HG03045 (cell line): Measurements from ENCODE around the gene SUV39H1.
A peak's percentile ranks its signal among the peaks of the same experiment; 100 is the strongest.

ENCODE experiments used
- ATAC-seq: cut with Tn5 transposase; IDR thresholded peaks from one replicate; pipeline ENCODE4 v1.9.1; 2021; ENCODE audit warnings: mild to moderate bottlenecking, moderate library complexity; ENCODE audit not compliant: unreplicated experiment

The SUV39H1 gene

DNA sequence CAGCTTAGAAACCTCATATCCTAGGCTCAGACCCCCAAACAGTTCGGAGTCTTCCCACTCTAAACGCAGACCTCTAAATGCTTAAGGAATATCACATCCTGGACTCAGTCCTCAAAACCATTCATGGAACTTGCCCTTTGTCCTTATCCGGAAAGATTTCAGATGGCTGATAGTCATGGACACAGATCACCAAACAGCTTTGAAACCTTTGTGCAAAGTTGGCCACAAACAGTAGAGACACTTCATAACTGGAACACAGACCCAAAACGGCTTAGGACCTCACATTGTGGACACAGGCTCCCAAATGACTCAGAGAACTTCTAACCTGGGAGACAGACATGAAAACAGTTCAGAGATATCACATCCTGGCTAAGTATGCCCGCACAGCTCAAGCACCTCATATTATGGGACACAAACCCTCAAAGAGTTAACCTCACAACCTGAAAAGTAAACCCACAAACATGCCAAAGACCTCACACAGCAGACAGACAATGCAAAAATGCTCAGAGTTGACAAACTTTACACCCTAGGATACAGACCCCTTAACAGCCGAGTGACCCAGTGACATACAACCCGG, 15.5 kb downstream of the SUV39H1 start:
- ATAC-seq: no peak

DNA sequence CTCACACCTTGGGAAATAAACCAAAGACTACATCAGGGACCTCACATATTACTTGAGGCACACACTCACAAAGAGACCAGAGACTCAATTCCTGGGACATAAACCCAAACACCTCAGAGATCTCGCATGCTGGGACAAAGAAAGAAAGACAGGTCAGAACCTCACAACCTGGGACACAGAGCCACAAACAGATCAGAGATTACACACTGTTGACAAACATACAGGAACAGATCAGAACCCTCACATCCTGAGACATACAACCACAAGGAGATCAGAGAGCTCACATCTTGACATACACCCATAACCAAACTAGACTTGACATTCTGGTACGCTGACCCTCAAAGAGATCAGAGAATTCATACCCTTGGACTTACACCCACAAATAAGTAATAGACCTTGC, 17.3 kb downstream of the SUV39H1 start:
- ATAC-seq: no peak

DNA sequence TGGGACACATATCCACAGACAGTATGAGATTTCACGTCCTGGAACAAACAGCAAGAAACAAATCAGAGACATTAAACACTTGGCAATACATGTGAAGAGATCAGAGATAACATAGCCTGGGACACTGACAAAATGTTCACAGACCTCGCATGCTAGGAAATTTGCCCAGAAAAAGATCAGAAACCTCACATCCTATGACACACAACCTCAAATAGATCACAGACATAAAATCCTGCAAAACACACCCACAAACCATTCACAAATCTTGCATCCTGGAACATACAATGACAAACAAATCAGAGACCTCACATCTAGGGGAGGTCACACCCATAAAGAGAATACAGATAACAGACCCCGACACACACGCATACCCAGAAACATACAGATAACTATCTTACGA, 18.0 kb downstream of the SUV39H1 start:
- no peak for ATAC-seq

DNA sequence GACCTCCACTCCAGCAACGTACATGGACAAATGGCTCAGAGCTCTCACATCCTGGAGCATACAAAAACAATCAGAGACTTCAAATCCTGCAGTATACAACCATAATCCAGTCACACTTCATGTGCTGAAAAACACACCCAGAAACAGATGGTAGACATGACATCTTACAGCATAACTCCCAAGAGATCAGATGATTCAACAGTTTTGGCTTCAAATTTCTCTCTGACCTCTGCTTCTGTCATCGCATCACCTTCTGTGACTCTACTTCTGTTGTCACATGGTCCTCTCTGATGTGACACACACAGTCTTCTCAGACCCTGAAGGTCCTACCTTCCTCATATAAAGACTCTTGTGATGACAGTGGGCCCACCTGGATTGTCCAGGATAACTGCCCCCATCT, 18.5 kb downstream of the SUV39H1 start:
- ATAC-seq: no peak

DNA sequence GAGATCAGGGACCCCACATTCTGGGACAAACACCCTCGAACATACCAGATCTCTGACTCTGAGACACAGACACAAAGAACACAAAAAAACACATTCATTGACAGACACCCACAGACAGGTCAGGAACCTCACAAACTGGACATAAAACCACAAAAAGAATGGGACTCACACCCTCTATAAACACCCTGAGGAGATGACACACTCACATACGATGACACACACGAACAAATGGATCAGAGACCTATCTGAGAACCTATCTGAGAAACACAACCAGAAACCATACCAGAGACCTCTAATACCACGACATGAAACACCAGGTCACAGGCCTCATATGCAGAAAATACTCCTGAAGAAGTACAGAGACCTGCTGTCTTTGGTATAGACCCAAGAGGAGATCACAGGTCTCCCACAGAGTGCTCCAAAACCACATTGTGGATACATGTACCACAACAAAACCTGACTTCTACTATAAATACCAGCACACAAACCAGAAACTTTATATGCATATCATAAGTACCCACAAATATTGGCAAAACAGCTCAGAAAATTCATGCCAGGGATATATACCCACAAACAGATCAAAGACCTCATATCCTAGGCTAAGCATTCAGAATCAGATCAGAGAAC, 19.5 kb downstream of the SUV39H1 start:
- no peak for ATAC-seq

DNA sequence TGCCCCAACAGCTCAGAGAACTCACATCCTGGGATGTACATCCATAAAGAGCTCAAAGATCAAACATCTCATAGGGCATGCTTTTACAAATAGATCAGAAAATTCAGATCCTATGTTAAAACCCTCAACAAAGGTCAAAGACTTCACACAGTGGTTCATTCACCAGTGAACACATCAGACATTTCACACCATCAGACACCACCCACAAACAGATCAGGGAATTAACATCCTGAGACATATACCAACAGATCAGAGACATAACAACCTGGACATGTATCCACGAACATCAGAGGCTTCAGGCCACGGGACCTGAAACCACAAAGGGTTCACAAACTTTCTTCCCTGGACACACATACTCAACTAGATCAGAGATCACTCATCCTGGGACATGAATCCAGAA, 23.4 kb downstream of the SUV39H1 start:
- ATAC-seq: no peak

DNA sequence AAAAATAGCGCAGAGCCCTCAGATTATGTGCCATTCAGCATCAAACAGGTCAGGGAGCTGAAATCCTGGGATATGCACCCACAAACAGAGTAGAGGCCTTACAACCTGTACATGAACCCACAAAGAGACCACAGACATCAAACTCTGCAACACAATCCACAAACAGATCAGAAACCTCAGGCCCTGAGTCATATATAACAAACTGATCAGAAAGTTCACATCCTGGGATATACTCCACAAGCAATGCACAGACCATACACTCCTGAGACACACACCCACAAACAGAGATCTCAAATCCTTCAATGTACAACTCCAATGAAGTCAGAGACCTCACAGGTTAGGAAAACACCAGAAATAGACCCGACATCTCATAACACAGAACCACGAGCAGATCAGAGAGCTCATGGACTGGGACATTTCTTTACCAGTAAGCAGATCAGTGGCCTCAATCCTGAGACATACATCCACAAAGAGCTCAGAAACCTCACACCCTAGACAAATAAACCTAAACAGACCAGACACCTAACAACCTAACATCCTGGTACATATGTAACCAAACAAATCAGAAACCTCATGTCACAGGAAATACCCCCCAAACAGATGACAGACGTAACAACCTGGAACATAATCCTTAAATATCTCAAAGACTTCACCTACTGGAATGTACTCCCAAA, 24.2 kb downstream of the SUV39H1 start:
- no peak for ATAC-seq

DNA sequence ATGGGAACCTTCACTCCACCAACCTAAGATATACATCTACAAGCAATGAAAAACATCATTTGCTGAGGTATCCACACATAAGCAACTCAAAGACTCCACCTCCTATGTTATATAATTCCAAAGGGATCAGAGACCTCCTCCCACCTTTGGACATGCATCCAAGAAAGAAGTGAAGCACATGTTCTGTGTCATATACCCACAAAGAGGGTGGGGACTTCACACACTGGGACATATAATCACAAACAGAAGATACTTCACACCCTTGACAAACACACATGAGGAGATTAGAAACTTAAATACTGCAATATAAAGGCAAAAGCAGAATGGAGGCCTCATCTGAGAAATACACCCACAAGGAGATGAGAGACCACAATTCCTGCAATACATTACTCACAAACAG, 25.4 kb downstream of the SUV39H1 start:
- ATAC-seq: no peak

DNA sequence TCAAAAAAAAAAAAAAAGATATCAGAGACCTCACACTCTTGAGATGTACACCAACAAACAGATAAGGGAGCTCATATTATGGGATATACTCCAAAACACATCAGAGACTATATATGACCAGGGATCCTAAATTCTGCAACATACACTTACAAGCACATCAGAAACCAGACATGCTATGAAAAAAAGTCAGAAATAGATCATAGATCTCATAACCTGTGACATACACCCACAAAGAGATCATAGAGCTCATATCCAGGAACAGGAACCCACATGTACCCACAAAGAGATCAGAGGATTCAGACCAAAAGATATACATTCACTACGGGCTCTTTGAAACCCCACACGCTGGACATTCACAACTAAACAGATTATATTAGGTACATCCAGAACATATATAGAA, 30.1 kb downstream of the SUV39H1 start:
- ATAC-seq: no peak

DNA sequence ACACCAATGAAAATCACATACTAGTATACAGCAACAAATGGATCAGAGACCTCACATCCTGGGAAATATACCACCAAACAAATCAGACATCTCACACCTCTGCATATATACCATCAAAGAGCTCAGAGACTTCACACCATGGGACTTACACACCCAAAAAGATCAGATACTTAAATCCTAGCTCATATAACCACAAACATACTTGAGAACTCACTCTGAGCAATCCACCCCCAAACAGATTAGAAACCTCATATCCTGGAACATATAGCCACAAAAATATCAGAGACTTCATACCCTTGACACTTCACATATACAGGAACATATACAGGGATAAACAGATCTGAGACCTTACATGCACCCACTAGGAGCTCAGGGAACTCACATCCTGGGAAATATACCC, 32.1 kb downstream of the SUV39H1 start:
- no peak for ATAC-seq

DNA sequence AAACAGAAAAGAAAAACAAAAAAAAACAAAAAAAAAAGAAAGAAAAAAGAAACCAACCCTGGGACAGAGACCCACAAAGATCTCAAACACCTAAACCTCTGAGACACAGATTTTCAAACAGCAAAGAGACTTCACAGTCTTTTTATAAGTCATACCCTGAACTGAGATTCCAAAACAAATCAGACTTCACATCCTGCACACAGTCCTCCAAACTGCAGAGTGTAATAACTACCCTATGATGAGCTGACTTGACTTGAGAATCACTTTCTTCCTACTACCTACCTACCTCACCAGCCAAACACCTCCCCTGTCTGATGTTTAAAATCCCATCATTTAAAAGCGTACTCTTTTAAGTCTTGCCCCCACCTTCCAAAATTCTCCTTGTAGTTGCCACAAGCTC, 39.8 kb downstream of the SUV39H1 start:
- ATAC-seq: no peak

DNA sequence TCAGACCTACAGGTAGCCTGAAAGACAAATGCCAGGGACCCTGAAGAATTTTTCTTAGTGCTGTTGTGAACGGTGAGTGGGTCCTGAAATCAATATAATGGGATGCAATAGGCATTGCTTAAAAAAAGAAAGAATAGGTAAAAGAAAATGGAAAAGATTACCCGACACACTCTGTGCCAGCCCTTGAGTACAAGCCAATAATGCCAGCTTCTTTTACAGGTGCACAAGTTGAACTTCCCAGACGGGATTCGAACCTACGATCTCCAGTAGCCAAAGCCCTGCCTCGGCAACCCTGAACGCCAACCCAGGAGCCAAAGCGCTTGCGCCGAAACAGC, 40.3 kb downstream of the SUV39H1 start:
- ATAC-seq: no peak

DNA sequence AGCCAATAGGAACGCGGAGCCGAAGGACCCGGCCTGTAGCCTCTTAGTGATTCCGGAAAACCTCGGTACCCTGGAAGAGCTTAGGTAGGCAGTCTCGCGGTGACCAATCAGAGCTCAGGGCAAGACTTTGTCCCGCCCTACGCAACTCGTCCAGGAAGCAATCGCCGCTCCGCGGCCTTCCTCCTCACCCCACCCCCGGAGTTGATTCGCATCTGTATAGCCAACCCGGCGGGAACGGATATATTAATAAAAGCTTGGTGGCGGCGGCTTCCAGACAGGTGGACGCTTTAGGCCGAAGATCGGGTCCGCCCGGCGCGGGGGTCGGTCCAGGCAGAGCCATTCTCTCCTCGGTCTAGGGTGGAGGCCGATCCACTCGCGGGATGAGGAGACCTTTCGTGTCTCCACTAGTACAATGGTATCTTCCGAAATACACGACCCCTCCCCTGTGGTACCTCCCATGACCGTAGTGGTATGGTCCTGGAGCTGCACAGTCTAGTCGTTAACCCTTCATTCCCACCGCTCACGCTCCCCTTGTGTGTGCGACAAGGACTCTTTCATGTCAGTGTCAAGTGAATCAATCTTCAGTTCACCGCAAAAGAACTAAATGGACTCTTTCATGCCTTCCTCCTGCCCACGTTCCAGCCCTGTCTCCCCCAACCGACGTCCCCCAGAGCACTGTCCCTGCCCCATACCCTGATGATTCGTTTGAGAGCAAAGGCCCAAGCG, 40.8 kb downstream of the SUV39H1 start:
- ATAC-seq: peak; percentile 99

DNA sequence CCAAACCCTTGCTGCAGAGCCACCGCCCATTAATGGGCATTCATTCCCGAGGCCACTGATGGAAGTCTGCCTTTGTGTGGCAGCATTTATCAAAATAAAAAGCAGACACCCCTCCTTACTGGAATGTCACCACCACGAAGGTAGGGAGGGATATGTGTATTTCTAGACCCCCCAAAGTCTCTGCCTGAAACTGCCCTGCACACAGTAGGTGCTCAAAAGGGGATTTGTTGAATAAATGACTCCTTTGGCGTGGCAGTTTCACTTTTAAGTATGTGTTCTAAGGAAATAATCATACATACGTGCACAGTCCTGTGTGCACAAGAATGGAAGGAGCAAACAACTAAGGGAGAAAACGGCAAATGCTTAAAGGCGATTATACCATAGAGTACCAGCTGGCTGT, 41.4 kb downstream of the SUV39H1 start:
- no peak for ATAC-seq

DNA sequence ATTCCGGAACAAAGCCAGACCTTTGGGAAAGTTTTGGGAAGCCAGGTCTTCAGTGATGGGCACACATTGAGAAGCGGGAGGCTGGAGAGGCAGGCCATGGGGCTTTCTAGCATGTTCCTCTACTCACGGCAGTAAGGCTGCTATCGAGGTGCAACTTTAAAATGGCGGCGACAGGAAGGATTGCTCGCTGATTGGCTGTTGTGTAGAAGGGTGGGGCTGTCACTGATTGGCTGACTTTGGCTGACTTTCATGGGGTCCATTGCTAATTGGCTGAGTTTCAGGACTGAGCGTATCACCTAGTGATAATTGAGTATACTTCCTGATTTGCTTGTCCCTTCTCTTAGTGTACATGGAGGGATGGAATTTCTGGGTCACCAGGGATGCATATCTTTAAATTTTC, 45.3 kb downstream of the SUV39H1 start:
- ATAC-seq: no peak

DNA sequence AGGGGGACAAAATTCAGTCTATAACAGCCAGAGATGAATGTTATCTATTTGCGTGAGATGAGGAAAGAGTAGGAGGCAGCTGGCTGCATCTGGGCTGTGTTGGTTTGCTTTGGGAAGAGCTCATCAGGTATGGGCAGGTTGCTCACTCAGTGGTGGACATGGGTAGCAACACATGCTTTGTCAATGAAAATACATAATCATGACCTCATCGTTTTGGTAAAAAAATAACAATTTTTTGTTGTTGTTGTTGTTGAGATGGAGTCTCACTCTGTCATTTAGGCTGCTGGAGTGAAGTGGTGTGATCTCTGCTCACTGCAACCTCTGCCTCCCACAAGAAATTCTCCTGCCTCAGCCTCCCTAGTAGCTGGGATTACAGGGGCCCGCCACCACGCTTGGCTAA, 48.7 kb downstream of the SUV39H1 start:
- no peak for ATAC-seq

DNA sequence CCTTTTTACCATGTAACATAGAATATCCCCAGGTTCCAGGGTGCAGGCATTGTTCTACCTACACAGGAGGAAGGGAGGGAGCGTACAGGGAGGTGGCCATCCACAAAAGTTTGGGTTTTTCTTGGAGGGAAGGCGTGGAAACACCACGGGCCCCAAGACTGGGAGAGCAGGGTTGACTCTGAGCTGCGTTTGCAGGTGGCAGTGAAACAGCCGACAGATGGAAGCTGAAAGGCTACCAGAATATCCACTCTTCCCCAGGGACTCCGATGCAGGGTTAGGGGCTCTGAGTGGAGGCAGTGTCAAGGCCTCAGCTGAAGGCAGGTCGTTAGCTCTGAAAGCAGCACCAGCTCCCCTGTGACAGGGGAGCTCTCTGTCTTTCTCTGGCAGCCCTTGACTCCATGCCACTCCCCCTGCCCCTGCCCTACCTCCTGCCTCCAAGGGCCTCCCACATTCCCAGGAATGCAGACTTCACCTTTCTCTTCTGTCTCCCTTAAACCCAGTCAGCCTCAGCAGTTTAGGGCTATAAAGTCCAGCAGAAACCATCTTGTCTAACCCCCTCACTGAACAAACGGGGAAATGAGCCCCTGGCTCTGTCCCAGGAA, 51.0 kb downstream of the SUV39H1 start:
- ATAC-seq: no peak

DNA sequence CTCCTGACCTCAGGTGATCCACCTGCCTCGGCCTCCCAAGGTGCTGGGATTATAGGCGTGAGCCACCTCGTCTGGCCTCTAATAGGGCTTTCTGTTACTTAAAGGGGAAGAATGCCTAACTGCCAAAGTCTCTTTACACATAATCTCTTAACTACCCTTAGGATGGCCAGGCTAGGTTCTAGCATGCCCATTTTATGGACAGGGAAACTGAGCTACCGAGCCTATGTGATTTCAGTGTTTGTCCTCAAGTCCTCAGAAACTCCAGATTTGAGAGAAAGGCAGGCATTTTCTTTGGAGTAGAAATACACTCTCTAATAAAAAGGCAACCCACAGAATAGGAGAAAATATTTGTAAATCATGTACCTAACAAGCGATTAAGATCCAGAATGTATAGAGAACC, 52.6 kb downstream of the SUV39H1 start:
- ATAC-seq: no peak

DNA sequence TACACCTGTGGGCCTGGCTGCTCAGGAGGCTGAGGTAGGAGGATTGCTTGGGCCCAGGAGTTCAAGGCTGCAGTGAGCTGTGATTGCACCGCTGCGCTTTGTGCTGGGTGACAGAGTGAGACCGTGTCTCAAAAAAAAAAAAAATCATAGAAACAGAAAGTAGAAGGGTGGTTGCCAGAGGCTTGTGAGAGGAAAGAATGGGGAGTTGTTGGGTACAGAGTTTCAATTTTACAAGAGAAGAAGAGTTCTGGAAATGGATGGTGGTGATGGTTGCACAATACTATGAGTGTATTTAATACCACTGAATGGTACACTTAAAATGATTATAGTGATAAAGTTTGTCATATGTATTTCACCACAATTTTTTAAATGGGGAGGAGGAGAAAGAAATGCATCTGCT, 54.8 kb downstream of the SUV39H1 start:
- no peak for ATAC-seq

DNA sequence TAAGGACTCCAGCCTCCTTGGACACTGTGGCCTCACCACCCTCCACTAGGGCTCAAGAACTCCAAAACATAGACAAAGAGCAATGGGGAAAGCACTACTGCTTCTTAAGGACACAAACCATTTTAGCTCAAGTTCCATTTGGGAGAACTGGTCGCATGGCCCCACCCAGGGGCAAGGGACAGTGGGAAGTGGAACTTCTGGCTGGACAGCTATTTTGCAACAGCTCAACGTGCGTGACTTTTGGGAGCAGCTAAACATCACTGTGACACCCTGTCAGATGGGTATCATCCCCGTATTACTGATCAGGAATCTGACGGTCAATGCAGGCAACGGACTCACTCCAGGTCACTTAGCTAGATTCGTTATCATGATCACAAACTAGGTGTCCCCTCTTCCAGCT, 56.0 kb downstream of the SUV39H1 start:
- no peak for ATAC-seq

DNA sequence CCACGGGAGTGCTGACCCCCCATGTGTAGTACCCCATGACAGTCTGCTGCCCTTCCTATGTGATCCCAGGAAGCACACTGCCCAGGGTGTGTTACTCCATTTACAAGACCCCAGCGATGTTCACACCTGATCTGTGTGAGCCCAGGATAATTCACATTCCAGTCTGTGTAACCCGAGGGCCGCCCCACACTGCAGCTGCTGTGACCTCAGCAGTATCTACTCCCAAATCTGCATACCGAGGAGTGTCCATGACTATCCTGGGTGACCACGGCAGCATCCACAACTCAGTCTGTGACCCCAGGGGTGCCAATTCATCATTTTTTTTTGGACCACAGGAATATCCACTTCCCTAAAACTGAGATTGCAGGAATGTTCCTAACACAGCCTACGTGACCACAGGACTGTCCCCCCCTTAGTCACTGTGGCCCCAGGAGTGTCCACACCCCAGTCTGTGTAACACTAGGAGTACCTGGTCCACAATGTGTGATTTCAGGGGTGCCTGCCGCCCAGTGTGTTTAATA, 57.2 kb downstream of the SUV39H1 start:
- no peak for ATAC-seq

DNA sequence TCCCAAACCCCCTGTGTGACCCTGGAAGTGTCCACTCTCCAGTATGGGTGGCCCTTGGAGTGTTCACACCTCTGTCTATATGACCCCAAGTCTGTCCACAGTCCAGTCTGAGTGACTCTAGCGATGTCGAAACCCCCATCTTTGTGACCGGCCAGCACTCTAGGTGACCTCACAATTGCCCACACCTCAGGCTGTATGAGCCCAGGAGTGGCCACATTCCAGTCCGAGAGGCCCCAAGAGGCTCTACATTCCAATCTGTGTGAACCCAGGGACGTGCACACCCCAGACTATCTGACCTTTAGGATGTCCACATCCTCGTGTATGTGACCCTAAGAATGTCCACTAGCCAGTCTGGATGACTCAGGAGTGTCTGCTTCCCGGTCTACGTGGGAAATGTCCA, 57.7 kb downstream of the SUV39H1 start:
- no peak for ATAC-seq
